ENCODE data around the gene EPS8L3. TPM values are rescaled to one million over a fixed set of nuclear protein-coding genes. Genes with fewer than 3 reads are reported as not detected.
A peak's percentile ranks its signal among the peaks of the same experiment; 100 is the strongest.

Gene EPS8L3
- total and polyA plus RNA-seq, 2 of the 4 experiments (the other 2 are of a cell fraction) = not detected

DNA sequence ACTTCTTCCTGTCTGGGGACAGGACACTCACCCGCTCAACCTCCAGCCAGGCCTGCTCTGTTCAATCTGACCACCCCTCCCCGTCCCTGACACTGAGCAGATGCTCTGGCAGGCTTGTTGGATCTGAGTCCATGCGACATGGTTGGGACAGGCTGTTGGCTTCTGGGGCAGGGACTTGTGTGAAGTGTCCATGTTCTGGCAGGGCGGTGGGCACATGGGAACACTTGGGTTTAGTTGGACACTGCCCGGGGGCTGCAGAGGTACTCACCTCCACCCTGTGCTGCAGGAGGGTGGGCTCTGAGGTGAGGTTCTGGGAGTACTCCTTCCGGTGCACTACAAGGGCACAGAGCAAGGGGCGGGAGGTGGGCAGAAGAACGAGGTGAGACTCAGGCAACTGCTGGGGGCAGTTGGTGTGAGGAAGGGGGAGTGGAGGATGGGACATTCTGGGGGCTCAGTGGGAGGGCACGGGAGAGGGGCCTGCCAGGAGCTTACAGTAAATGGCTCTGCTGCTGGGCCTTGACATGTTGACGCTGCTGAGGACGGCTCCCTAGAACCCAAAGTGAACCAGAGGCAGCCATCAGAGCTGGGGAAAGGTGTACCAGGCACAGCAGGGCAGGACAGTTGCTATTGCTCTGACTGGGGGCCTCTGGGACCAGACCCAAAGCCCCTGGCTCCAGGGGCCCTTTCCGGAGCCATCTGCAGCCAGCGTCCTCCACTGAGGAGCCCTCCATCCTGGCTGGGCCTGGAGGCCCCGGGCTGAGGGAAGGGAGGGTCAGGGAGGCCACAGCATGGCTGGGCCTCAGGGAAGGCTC lies 2.3 kb downstream of the EPS8L3 start:
- CTCF ChIA-PET = interaction anchor here (1.2 kb wide), 1 partner anchor 121 kb away, joined by 5 read pairs; no protein-coding TSS in a partner anchor
- in situ Hi-C loops (cut with MboI; ENCODE audit: low sequenced_read_pairs) = no loop called here
- POLR2A ChIA-PET (ENCODE audit: unreplicated experiment) = no interaction called here

More for the DNA sequence above, 2.3 kb downstream of the EPS8L3 start:
- no peaks in the 10 kb centered on the region for H3K9me3 ChIP-seq (ENCODE audit: control insufficient read depth, insufficient read depth, low read length)
- dilution Hi-C loops (cut with HindIII; ENCODE audit: low sequenced_read_pairs, unreplicated experiment) (no loop called here), intact Hi-C loops (cut with micrococcal nuclease) (no loop called here)
- H3K9ac ChIP-seq (ENCODE audit: low read depth, low read length) = no peak overlapping the region
- ATAC-seq (ENCODE audit: low read depth) = no peak
- H3K36me3 ChIP-seq (ENCODE audit: control insufficient read depth, insufficient read depth, low read length) = no peaks in the 10 kb centered on the region
- H2AK9ac ChIP-seq (replicated peaks; ENCODE audit: low read depth, low read length, poor library complexity) = no peak overlapping the region
- H3K27ac ChIP-seq (ENCODE audit: insufficient read depth, low read length) = no peak overlapping the region
- no peaks in the 10 kb centered on the region for H3K79me1 ChIP-seq (ENCODE audit: low read depth in 1 of 2, low read length in 2 of 2)
- H3K4me3 ChIP-seq (ENCODE audit: insufficient read depth, low read depth, low read length) = no peak overlapping the region
- no peak for DNase-seq
- H4K8ac ChIP-seq (ENCODE audit: low read depth in 2 of 2, low read length in 2 of 2) = no peak overlapping the region
- no peaks in the 10 kb centered on the region for H3K27me3 ChIP-seq (ENCODE audit: control insufficient read depth, insufficient read depth, low read length)
- no peak overlapping the region for H2BK5ac ChIP-seq (ENCODE audit: low read depth, low read length, poor library complexity, severe bottlenecking)
- BruUV-seq (replicated peaks) = no TSS peak
- no peak overlapping the region for H3K14ac ChIP-seq (replicated peaks; ENCODE audit: low read depth, low read length)
- WGBS, 2 experiments (ENCODE audit: extremely low coverage in 2 of 2, insufficient read length in 1 of 2) = 76% methylated on average over 4 of the region's 14 CpGs; no CpG with 5 or more reads in 1 of the 2 experiments
- H2AK5ac ChIP-seq (ENCODE audit: low read depth, low read length) = peak overlapping the region; percentile 97
- H4K5ac ChIP-seq (ENCODE audit: low read depth, low read length) = no peak overlapping the region
- TF ChIP-seq CHD1 (IDR thresholded peaks at IDR 0.05; ENCODE audit: low read depth, low read length) (no peak), POLR2A (IDR thresholded peaks at IDR 0.05; ENCODE audit: low read depth, low read length) (no peak), RCOR1 (IDR thresholded peaks at IDR 0.05; ENCODE audit: insufficient replicate concordance, low read length) (no peak), RAD21 (IDR thresholded peaks at IDR 0.05; ENCODE audit: low read length) (no peak), MAFK (IDR thresholded peaks at IDR 0.05; ENCODE audit: low read depth, low read length) (no peak), SMC3 (IDR thresholded peaks at IDR 0.05; ENCODE audit: low read depth, low read length) (no peak), RFX5 (IDR thresholded peaks at IDR 0.05; ENCODE audit: low read depth, low read length) (no peak), MXI1 (IDR thresholded peaks at IDR 0.05; ENCODE audit: borderline replicate concordance, low read depth, low read length) (no peak), CEBPB (IDR thresholded peaks at IDR 0.05; ENCODE audit: low read depth, low read length) (no peak), BHLHE40 (IDR thresholded peaks at IDR 0.05; ENCODE audit: low read depth, low read length) (no peak), MAZ (IDR thresholded peaks at IDR 0.05; ENCODE audit: borderline replicate concordance, low read depth, low read length) (no peak), FOS (IDR thresholded peaks at IDR 0.05; ENCODE audit: low read depth, low read length) (no peak), NFE2L2 (IDR thresholded peaks at IDR 0.05; ENCODE audit: low read depth, low read length) (no peak)
- TF ChIP-seq, protein P1, sequence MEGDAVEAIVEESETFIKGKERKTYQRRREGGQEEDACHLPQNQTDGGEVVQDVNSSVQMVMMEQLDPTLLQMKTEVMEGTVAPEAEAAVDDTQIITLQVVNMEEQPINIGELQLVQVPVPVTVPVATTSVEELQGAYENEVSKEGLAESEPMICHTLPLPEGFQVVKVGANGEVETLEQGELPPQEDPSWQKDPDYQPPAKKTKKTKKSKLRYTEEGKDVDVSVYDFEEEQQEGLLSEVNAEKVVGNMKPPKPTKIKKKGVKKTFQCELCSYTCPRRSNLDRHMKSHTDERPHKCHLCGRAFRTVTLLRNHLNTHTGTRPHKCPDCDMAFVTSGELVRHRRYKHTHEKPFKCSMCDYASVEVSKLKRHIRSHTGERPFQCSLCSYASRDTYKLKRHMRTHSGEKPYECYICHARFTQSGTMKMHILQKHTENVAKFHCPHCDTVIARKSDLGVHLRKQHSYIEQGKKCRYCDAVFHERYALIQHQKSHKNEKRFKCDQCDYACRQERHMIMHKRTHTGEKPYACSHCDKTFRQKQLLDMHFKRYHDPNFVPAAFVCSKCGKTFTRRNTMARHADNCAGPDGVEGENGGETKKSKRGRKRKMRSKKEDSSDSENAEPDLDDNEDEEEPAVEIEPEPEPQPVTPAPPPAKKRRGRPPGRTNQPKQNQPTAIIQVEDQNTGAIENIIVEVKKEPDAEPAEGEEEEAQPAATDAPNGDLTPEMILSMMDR (conservative IDR thresholded peaks at IDR 0.05; ENCODE audit: low read depth, low read length) = no peak
- TF ChIP-seq, protein P2, sequence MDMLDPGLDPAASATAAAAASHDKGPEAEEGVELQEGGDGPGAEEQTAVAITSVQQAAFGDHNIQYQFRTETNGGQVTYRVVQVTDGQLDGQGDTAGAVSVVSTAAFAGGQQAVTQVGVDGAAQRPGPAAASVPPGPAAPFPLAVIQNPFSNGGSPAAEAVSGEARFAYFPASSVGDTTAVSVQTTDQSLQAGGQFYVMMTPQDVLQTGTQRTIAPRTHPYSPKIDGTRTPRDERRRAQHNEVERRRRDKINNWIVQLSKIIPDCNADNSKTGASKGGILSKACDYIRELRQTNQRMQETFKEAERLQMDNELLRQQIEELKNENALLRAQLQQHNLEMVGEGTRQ (IDR thresholded peaks at IDR 0.05; ENCODE audit: low read depth, low read length) = no peak
- peak overlapping the region; percentile 67 for H4K91ac ChIP-seq (ENCODE audit: insufficient read depth, low read depth, low read length)
- no peak overlapping the region for H3K56ac ChIP-seq (ENCODE audit: extremely low read depth, insufficient read depth, low read length)
- H2AFZ ChIP-seq (replicated peaks; ENCODE audit: low read length, poor library complexity) = no peak overlapping the region
- H4K20me1 ChIP-seq (ENCODE audit: insufficient read depth, low read length) = no peaks in the 10 kb centered on the region
- H2BK15ac ChIP-seq (ENCODE audit: low read depth, low read length) = no peak overlapping the region; the same call in 1 of the 3 replicates
- H3K9me1 ChIP-seq (ENCODE audit: insufficient read depth, low read length) = peaks cover 20% of the 10 kb centered on the region
- no peak overlapping the region for H3K4ac ChIP-seq (ENCODE audit: low read depth, low read length)
- H3K4me2 ChIP-seq (ENCODE audit: low read depth, low read length) = no peak overlapping the region
- no peak overlapping the region for H3K23ac ChIP-seq (ENCODE audit: low read depth, low read length)
- H2BK20ac ChIP-seq (ENCODE audit: low read depth, low read length) = no peak overlapping the region
- H3K18ac ChIP-seq (ENCODE audit: low read depth, low read length) = no peak overlapping the region
- peak overlapping the region; percentile 3; the same call in 1 of the 2 replicates for H2BK120ac ChIP-seq (ENCODE audit: low read depth, low read length)
- H3K4me1 ChIP-seq (ENCODE audit: control insufficient read depth, insufficient read depth, low read length) = peaks cover 12% of the 10 kb centered on the region

Data from IMR-90 (cell line).